HL-60 (cell line): Measurements from ENCODE around the gene NHERF2.

ENCODE experiments used
- DNase-seq, 2 experiments: peaks; one replicate each; pipeline ENCODE4 v3.0.0-alpha.2; 2010 to 2020; ENCODE audit warnings: low read depth in 1 of 2, low spot score in 1 of 2
- H3K27ac ChIP-seq: fragments of 250-450 bp; sonication (Bioruptor Pico); replicated peaks from 2 replicates; pipeline ENCODE4 v1.5.1; 2020; ENCODE audit warnings: mild to moderate bottlenecking, moderate library complexity
- H3K27me3 ChIP-seq: fragments of 250-450 bp; sonication (Bioruptor Pico); 2 replicates; pipeline ENCODE4 v1.5.1; 2021; ENCODE audit warnings: mild to moderate bottlenecking, moderate library complexity; ENCODE audit not compliant: insufficient read depth, poor library complexity, severe bottlenecking
- H3K4me3 ChIP-seq: replicated peaks from 2 replicates; pipeline ENCODE4 v1.5.1; 2011; ENCODE audit warnings: mild to moderate bottlenecking, control low read depth, low read length; ENCODE audit not compliant: insufficient read depth
- GABPA ChIP-seq: IDR thresholded peaks from 2 replicates; pipeline ENCODE4 v1.6.1; 2012; ENCODE audit warnings: low read depth
- POLR2AphosphoS5 ChIP-seq: IDR thresholded peaks from 2 replicates; pipeline ENCODE4 v1.6.1; 2012; ENCODE audit warnings: low read depth
- SPI1 ChIP-seq: IDR thresholded peaks from 2 replicates; pipeline ENCODE4 v1.6.1; 2012; ENCODE audit warnings: low read depth, mild to moderate bottlenecking, borderline replicate concordance
- TF ChIP-seq, protein P1 (sequence below): IDR thresholded peaks from one replicate; pipeline ENCODE4 v1.5.1; 2011; ENCODE audit warnings: low read length, control low read depth, inconsistent platforms; ENCODE audit not compliant: insufficient read depth
- TF ChIP-seq, protein P2 (sequence below): IDR thresholded peaks from 2 replicates; pipeline ENCODE4 v1.6.1; 2012; ENCODE audit warnings: low read depth; ENCODE audit not compliant: insufficient replicate concordance

The NHERF2 gene

DNA sequence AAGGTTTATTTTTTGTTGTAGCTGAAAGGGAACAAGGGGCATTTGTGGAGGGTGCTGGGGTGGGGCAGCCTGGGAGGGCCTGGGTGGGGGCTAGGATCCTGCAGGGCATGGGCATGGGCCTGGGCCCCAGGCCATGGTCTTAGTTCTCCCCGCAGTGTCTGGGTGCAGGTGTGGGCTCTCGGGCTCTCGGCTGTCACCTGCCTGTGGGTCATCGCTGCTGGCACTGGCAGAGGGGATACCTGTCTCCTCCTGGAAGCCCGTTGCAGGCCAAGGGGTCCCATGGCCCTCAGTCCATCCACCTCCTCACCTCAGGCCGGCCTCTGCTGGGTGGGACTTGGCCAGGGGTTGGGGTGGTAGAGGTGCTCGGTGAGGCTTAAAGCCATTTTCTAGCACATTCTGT, 51.4 kb downstream of the NHERF2 start:
- no peak overlapping the region for H3K27ac ChIP-seq
- H3K27me3 ChIP-seq: no peaks in the 10 kb centered on the region
- TF ChIP-seq, protein P1, sequence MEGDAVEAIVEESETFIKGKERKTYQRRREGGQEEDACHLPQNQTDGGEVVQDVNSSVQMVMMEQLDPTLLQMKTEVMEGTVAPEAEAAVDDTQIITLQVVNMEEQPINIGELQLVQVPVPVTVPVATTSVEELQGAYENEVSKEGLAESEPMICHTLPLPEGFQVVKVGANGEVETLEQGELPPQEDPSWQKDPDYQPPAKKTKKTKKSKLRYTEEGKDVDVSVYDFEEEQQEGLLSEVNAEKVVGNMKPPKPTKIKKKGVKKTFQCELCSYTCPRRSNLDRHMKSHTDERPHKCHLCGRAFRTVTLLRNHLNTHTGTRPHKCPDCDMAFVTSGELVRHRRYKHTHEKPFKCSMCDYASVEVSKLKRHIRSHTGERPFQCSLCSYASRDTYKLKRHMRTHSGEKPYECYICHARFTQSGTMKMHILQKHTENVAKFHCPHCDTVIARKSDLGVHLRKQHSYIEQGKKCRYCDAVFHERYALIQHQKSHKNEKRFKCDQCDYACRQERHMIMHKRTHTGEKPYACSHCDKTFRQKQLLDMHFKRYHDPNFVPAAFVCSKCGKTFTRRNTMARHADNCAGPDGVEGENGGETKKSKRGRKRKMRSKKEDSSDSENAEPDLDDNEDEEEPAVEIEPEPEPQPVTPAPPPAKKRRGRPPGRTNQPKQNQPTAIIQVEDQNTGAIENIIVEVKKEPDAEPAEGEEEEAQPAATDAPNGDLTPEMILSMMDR: no peak
- DNase-seq: no peak
- H3K4me3 ChIP-seq: no peak overlapping the region

DNA sequence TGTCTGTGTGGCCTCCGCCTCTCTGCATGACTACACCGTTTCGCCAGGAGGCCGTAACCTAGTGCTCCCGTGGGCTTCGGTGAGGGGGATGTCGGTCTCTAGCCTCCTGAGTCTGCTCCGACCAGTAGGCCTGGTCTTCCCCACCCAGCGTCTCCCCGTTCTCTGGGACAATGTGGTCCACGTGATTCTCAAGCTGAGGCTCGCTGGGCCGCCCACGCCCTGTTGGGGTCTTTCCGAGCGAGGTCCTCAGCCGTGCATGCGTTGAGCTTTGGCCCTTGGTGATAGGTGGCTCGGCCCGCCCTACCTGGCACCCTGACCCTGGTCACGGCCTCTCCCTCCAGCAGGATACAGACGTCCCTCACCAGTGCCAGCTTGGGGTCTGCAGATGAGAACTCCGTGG, 52.0 kb downstream of the NHERF2 start:
- TF ChIP-seq SPI1: no peak
- TF ChIP-seq GABPA: no peak
- TF ChIP-seq POLR2AphosphoS5: no peak
- TF ChIP-seq, protein P1: no peak
- TF ChIP-seq, protein P2, sequence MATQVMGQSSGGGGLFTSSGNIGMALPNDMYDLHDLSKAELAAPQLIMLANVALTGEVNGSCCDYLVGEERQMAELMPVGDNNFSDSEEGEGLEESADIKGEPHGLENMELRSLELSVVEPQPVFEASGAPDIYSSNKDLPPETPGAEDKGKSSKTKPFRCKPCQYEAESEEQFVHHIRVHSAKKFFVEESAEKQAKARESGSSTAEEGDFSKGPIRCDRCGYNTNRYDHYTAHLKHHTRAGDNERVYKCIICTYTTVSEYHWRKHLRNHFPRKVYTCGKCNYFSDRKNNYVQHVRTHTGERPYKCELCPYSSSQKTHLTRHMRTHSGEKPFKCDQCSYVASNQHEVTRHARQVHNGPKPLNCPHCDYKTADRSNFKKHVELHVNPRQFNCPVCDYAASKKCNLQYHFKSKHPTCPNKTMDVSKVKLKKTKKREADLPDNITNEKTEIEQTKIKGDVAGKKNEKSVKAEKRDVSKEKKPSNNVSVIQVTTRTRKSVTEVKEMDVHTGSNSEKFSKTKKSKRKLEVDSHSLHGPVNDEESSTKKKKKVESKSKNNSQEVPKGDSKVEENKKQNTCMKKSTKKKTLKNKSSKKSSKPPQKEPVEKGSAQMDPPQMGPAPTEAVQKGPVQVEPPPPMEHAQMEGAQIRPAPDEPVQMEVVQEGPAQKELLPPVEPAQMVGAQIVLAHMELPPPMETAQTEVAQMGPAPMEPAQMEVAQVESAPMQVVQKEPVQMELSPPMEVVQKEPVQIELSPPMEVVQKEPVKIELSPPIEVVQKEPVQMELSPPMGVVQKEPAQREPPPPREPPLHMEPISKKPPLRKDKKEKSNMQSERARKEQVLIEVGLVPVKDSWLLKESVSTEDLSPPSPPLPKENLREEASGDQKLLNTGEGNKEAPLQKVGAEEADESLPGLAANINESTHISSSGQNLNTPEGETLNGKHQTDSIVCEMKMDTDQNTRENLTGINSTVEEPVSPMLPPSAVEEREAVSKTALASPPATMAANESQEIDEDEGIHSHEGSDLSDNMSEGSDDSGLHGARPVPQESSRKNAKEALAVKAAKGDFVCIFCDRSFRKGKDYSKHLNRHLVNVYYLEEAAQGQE: no peak
- DNase-seq: no peak
- H3K27me3 ChIP-seq: no peaks in the 10 kb centered on the region
- no peak overlapping the region for H3K4me3 ChIP-seq
- no peak overlapping the region for H3K27ac ChIP-seq

DNA sequence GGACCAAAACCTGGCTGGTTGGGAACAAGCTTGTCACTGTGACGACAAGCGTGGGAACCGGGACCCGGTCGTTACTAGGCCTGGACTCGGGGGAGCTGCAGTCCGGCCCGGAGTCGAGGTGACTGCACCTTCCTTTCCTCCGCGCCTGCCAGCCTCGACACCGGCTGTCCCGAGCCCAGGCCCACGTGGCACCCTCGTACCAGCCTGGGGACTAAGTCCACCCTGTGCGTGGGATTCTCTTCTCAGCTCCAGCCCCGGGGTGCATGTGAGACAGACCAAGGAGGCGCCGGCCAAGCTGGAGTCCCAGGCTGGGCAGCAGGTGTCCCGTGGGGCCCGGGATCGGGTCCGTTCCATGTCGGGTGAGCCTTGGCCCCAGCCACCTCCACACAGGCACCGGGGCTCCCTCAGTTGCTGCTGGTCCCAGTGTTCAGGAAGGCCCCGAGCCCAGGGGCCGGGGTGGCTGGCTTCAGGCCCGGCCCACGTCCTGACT, 52.7 kb downstream of the NHERF2 start:
- H3K27me3 ChIP-seq: no peaks in the 10 kb centered on the region
- DNase-seq: no peak
- TF ChIP-seq GABPA (no peak), POLR2AphosphoS5 (no peak), SPI1 (no peak)
- TF ChIP-seq, protein P2: no peak
- TF ChIP-seq, protein P1: no peak
- no peak overlapping the region for H3K27ac ChIP-seq
- H3K4me3 ChIP-seq: no peak overlapping the region

DNA sequence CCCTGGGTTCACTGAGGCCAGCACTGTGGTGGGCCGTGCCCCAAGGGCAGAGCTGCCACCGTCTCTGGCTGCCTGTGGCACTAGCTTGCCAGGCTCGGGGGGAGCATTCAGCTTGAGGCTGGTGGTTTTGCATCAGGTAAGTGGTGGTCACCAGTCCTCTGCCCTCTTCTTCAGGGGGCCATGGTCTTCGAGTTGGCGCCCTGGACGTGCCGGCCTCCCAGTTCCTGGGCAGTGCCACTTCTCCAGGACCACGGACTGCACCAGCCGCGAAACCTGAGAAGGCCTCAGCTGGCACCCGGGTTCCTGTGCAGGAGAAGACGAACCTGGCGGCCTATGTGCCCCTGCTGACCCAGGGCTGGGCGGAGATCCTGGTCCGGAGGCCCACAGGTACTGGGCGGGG, 53.3 kb downstream of the NHERF2 start:
- no peak overlapping the region for H3K4me3 ChIP-seq
- DNase-seq: no peak
- TF ChIP-seq, protein P2: no peak
- TF ChIP-seq SPI1: no peak
- TF ChIP-seq, protein P1: no peak
- H3K27ac ChIP-seq: no peak overlapping the region
- H3K27me3 ChIP-seq: no peaks in the 10 kb centered on the region
